Activated T-helper 2 cell treated with anti-CD3 and anti-CD28 coated beads, Interferon-gamma antibody, Interleukin-2, Interleukin-4, amounts not matched to agents 10 μg/mL and 5 μg/mL and 100 μg/mL, durations not matched to agents 14 hours and 24 hours and 36 hours (primary cell): ENCODE measurements around the gene LPP. TPM values are rescaled to one million over a fixed set of nuclear protein-coding genes. Genes with fewer than 3 reads are reported as not detected.

Source experiments
- DNase-seq: peaks from one replicate; pipeline ENCODE4 v3.0.0; 2021; ENCODE audit warnings: low spot score
- H3K27ac Mint-ChIP-seq: one replicate; pipeline ENCODE4 v1.8.0; 2021; ENCODE audit warnings: mixed read lengths
- H3K27me3 Mint-ChIP-seq: one replicate; pipeline ENCODE4 v1.8.0; 2021; ENCODE audit warnings: low read depth, mixed read lengths
- H3K36me3 Mint-ChIP-seq: one replicate; pipeline ENCODE4 v1.8.0; 2021; ENCODE audit warnings: low read depth, mixed read lengths
- H3K4me1 Mint-ChIP-seq: one replicate; pipeline ENCODE4 v1.8.0; 2021; ENCODE audit warnings: low read depth, mixed read lengths
- H3K4me3 Mint-ChIP-seq: one replicate; pipeline ENCODE4 v1.8.0; 2021; ENCODE audit warnings: low read depth, mild to moderate bottlenecking, moderate library complexity, mixed read lengths
- H3K9me3 Mint-ChIP-seq: one replicate; pipeline ENCODE4 v1.8.0; 2021; ENCODE audit warnings: mixed read lengths
- intact Hi-C: fragments of 100-400 bp; cut with micrococcal nuclease; formaldehyde crosslinking; loops from one replicate; pipeline ENCODE4 v1.15.1; 2023
- total RNA-seq: library from RNA; stranded (reverse); gene quantifications from 2 replicates; pipeline ENCODE4 v1.2.3, GENCODE V29; 2022

Gene LPP
- total RNA-seq, 1 donor from 2014 or later: 54.5 TPM

DNA sequence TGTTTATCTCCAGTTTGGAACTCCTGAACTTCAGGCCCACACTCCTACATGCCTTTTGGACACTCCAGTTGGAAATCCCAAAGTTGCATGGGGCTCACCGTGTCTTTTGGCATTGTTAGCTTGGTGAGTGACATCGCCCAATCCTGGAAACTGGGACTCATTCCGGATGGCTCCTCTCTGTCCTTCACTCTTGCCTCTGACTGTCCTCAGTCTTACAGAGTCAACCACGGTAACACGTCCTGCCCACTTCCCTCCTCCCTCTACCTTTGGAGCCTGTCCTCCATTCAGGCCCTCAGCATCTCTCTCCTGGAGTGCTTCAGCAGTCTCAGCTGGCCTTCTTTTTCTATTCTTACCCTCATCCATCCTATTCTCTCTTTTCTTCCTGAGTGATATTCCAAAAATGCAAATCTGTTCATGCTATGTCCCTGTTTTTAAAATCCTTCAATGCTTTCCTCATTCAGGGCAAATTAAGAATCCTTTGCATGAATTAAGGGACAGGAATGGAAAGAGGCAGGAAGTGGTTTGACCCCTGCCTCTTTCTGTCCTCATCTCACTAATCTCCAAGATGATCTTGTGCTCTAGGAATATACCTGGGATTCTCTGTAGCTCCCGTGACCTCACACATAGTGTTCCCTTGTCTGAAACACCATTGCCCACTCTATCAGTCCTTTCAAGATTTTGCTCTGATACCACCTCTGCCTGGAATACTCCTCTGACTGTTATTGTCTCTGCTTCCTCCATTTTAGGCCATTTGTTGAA, 42.5 kb downstream of the LPP start:
- Mint-ChIP-seq H3K27ac (no peak overlapping the region), H3K9me3 (no peaks in the 10 kb centered on the region), H3K36me3 (peaks cover 29% of the 10 kb centered on the region), H3K27me3 (no peaks in the 10 kb centered on the region), H3K4me3 (no peak overlapping the region), H3K4me1 (peaks cover 22% of the 10 kb centered on the region)
- DNase-seq: no peak
- intact Hi-C loops: no loop called here

DNA sequence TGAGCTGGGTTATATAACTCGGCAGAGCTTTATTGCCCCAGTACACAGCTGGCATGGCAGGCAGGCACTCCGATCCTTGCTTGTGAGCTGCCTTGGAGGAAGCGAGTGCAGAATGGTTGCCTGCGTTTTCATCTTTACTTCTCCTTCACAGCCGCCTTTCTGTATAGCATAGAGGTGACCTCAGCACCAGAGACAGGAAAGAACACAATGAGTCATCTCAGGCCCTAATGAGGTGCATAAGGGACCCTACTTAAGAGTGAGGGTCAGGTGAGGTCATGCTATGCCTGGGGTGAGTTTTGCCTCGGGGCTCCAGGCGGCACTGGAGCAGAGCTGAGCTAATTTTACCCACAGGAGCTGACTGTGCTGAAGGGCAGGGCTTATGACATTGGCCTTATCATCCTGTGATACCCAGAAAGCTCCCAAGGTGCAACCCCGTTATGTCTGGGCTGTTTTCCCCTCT, 43.5 kb downstream of the LPP start:
- no peaks in the 10 kb centered on the region for H3K9me3 Mint-ChIP-seq
- no peaks in the 10 kb centered on the region for H3K27me3 Mint-ChIP-seq
- DNase-seq: no peak
- intact Hi-C loops: no loop called here
- no peak overlapping the region for H3K27ac Mint-ChIP-seq
- no peak overlapping the region for H3K4me3 Mint-ChIP-seq
- H3K4me1 Mint-ChIP-seq: peaks cover 23% of the 10 kb centered on the region
- H3K36me3 Mint-ChIP-seq: peaks cover 24% of the 10 kb centered on the region

- intact Hi-C loops: no loop called here
- no peak for DNase-seq
- Mint-ChIP-seq H3K4me3 (no peak overlapping the region), H3K27me3 (no peaks in the 10 kb centered on the region), H3K36me3 (peaks cover 23% of the 10 kb centered on the region), H3K27ac (no peak overlapping the region), H3K4me1 (peaks cover 26% of the 10 kb centered on the region), H3K9me3 (no peaks in the 10 kb centered on the region)
These were observed 44.0 kb downstream of the LPP start for GRCh38 chr3:188198001-188198400.

DNA sequence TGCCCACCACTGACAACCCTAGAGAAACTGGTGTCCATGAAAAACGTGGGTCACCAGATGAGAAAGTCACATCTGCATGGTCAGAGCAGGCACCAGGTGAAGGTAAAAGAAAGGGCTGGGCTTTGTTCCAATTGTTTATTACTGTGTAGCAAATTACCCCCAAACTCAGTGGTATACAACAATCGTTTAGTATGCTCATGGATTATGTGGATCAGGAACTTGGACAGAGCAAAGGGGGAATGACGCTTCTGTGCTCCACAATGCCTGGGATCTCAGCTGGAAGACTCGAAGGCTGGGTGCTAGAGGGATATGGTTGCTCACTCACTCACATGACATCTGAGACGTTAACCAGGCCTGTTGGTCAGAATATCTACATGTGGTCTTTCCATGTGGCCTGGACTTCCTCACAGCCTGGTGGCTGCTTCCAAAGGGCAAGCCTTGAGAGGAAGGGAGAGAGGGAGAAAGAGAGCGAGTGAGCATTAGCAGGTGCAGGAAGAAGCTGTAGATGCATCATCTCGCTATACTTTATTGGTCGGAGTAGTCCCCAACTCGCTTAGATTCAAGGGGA, 44.9 kb downstream of the LPP start:
- no peak overlapping the region for H3K4me3 Mint-ChIP-seq
- DNase-seq: no peak
- no peaks in the 10 kb centered on the region for H3K9me3 Mint-ChIP-seq
- peaks cover 26% of the 10 kb centered on the region for H3K4me1 Mint-ChIP-seq
- H3K27ac Mint-ChIP-seq: no peak overlapping the region
- peaks cover 21% of the 10 kb centered on the region for H3K36me3 Mint-ChIP-seq
- intact Hi-C loops: no loop called here
- no peaks in the 10 kb centered on the region for H3K27me3 Mint-ChIP-seq

DNA sequence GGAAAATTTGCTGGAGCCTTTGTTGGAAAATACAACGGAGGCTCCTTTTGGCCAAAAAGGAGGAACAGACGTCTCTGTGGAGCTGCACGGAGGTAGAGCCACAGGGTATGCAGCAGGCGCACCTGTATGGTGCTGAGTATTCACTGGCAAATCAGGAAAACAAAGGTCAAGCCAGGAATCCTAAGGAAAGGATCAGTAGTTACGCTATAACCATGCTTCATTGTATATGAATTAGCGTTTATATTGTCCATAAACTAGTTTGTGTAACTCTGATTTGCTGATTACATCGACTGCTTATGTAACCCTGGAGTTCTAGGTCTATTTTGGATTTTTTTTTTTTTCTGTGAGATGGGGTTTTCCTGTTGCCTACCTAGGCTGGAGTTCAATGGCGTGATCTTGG, 45.4 kb downstream of the LPP start:
- H3K4me3 Mint-ChIP-seq: no peak overlapping the region
- DNase-seq: no peak
- H3K27ac Mint-ChIP-seq: no peak overlapping the region
- intact Hi-C loops: no loop called here
- peaks cover 23% of the 10 kb centered on the region for H3K4me1 Mint-ChIP-seq
- peaks cover 18% of the 10 kb centered on the region for H3K36me3 Mint-ChIP-seq
- no peaks in the 10 kb centered on the region for H3K27me3 Mint-ChIP-seq
- H3K9me3 Mint-ChIP-seq: no peaks in the 10 kb centered on the region

- intact Hi-C loops: loop anchor here (5.0 kb wide), 1 partner anchor 38 kb away; no protein-coding TSS in a partner anchor
- Mint-ChIP-seq H3K27me3 (no peaks in the 10 kb centered on the region), H3K9me3 (no peaks in the 10 kb centered on the region), H3K36me3 (peaks cover 19% of the 10 kb centered on the region), H3K4me3 (no peak overlapping the region), H3K4me1 (peaks cover 21% of the 10 kb centered on the region), H3K27ac (no peak overlapping the region)
- DNase-seq: no peak
These were observed 46.5 kb downstream of the LPP start for GRCh38 chr3:188200481-188200880.

DNA sequence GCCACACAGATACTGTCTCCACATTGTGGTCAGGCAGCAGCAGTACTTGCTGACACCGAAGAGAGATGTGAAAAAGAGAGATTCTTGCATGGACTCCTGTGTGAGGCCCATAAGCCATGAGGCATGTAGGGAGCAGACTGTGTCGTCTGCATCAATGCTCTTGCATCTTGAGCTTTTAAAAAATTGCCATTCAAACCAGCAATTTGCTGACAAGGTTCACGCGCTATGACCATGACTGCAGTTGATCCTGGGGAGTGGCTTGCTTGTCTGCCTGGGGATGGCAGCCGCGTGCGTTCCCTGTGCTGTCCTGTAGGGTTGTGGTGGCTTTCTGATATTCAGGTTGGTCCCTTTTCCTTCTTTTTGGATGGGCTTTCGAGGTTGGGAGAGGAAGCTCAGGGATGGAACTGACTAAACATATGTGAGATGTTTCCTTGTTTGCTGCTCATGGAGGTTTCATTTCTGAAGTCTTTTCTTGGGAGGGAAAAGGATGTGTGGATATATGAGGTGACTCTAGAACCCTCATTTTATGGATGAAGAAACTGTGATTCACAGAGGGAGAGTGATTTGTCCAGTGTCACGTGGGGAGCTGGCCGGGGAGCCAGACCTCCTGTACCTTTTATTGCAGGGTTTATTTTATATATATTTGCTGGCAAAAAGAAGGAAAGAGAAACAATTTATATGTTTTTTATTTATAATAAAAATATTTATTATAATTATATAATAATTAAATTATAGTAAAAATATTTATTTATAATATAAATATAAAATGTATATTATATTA, 48.6 kb downstream of the LPP start:
- no peak overlapping the region for H3K27ac Mint-ChIP-seq
- H3K9me3 Mint-ChIP-seq: no peaks in the 10 kb centered on the region
- peaks cover 16% of the 10 kb centered on the region for H3K36me3 Mint-ChIP-seq
- H3K4me1 Mint-ChIP-seq: peaks cover 5% of the 10 kb centered on the region
- intact Hi-C loops: loop anchor here (5.0 kb wide), 1 partner anchor 40 kb away; no protein-coding TSS in a partner anchor
- no peak overlapping the region for H3K4me3 Mint-ChIP-seq
- no peaks in the 10 kb centered on the region for H3K27me3 Mint-ChIP-seq
- DNase-seq: peak; percentile 18

GRCh38 chr3:188204526-188204925, 50.6 kb downstream of the LPP start:
- DNase-seq: no peak
- Mint-ChIP-seq H3K27ac (no peak overlapping the region), H3K36me3 (peaks cover 17% of the 10 kb centered on the region), H3K4me1 (peaks cover 5% of the 10 kb centered on the region), H3K4me3 (no peak overlapping the region), H3K9me3 (no peaks in the 10 kb centered on the region), H3K27me3 (no peaks in the 10 kb centered on the region)
- intact Hi-C loops: loop anchor here (5.0 kb wide), 1 partner anchor 42 kb away; no protein-coding TSS in a partner anchor

DNA sequence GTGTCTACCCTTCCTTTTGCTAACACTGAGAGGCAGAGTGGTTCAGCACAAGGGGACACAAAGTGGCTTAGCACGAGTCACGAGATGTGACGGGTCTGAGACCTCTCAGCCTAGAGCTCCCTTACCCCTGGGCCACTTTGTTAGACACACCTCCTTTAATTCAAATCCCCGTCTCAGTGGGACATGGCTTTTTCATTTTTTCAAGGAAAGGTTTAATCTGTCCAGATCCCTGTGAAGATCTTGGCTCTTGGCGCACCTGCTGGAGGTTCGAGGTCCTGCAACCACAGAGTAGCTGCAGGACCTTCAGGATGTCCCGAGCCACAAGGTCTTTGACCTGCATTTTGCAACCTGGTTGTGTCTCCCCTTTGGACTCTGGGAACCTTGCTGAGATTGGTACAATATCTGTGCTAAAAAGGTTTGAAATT, 52.0 kb downstream of the LPP start:
- H3K27ac Mint-ChIP-seq: no peak overlapping the region
- H3K36me3 Mint-ChIP-seq: peaks cover 23% of the 10 kb centered on the region
- no peaks in the 10 kb centered on the region for H3K9me3 Mint-ChIP-seq
- no peak for DNase-seq
- no peak overlapping the region for H3K4me3 Mint-ChIP-seq
- H3K27me3 Mint-ChIP-seq: no peaks in the 10 kb centered on the region
- intact Hi-C loops: no loop called here
- peaks cover 5% of the 10 kb centered on the region for H3K4me1 Mint-ChIP-seq

DNA sequence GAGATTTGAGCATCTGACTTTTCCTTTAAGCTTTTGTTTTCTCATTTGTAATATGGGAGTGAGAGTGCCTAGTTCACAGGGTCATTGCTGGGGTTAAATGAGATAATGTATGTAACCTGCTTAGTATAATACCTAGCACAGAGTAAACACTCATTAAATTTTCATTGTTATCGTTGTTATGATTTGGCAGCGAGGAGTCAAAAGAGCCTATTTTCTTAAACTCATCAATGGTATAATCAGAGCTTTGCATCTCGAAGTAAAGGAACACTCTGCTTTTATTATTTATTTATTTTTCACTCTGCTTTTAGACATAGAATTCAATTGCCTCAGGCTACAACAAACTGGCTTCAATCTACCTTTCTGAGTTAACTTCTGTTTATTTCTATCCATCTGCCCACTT, 52.8 kb downstream of the LPP start:
- intact Hi-C loops: no loop called here
- Mint-ChIP-seq H3K9me3 (no peaks in the 10 kb centered on the region), H3K4me1 (peaks cover 3% of the 10 kb centered on the region), H3K4me3 (no peak overlapping the region), H3K27me3 (no peaks in the 10 kb centered on the region), H3K27ac (no peak overlapping the region), H3K36me3 (peaks cover 23% of the 10 kb centered on the region)
- DNase-seq: no peak

DNA sequence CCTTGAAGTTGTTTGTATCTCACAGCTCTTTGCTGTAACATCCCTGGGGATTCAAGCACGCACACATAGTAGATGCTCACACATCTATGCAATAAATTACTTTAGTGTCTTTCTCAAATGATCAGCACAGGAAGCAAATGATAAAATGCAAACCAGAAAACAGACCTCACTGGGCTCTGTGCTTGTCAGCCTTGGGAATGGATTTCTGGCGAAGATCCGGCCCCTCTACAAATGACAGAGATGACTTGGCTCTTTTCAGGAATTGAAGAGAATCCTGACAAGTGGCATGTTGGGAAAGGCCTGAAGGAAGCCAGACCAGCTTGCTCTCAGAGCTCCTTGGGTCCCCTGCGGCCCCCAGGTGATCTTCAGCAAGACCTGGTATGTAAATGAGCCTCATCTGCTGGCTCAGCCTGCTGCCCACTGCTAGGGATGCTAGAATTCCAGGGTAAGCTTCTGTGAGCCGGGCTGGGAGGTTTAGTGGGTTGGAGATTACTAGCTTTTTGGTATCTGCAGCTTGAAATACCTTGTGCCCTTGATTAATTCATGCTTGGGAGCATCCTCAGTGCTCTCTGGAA, 54.1 kb downstream of the LPP start:
- Mint-ChIP-seq H3K4me3 (no peak overlapping the region), H3K27me3 (no peaks in the 10 kb centered on the region), H3K4me1 (peaks cover 2% of the 10 kb centered on the region), H3K27ac (no peak overlapping the region), H3K9me3 (no peaks in the 10 kb centered on the region), H3K36me3 (peaks cover 19% of the 10 kb centered on the region)
- intact Hi-C loops: no loop called here
- no peak for DNase-seq

- no peak for DNase-seq
- Mint-ChIP-seq H3K27me3 (no peaks in the 10 kb centered on the region), H3K36me3 (peaks cover 20% of the 10 kb centered on the region), H3K9me3 (no peaks in the 10 kb centered on the region), H3K4me3 (no peak overlapping the region), H3K4me1 (peaks cover 3% of the 10 kb centered on the region), H3K27ac (no peak overlapping the region)
- intact Hi-C loops: no loop called here
These were observed 54.6 kb downstream of the LPP start for GRCh38 chr3:188208516-188208981.
